Measurements from ENCODE around the gene RMP24.

Gene RMP24

GRCh38 chr18:36025025-36025424, 52.5 kb downstream of the RMP24 start:
- no peak overlapping the region for H3K27ac ChIP-seq (ENCODE audit: low read length)

GRCh38 chr18:36028859-36029258, 56.4 kb downstream of the RMP24 start:
- Histone ChIP-seq H3K36me3 (replicated peaks; ENCODE audit: insufficient read depth, low read length) (peaks cover 8% of the 10 kb centered on the region; the same call in 1 of the 2 replicates), H3K9me2 (replicated peaks; ENCODE audit: insufficient read depth, low read length) (no peaks in the 10 kb centered on the region), H3K27ac (ENCODE audit: low read length) (no peak overlapping the region), H3K9me3 (replicated peaks; ENCODE audit: insufficient read depth, low read length) (no peaks in the 10 kb centered on the region), H3F3A (ENCODE audit: insufficient read depth, low read length) (no peaks in the 10 kb centered on the region), H3K4me2 (ENCODE audit: low read depth, low read length) (no peak overlapping the region), H3K9ac (ENCODE audit: low read length) (no peak overlapping the region), H2AFZ (ENCODE audit: low read length) (no peak overlapping the region), H3K4me3 (ENCODE audit: low read length) (no peak overlapping the region), H3K27me3 (replicated peaks; ENCODE audit: insufficient read depth, low read length) (no peaks in the 10 kb centered on the region), H4K20me1 (ENCODE audit: insufficient read depth, low read length) (no peaks in the 10 kb centered on the region), H3K4me1 (ENCODE audit: low read length) (no peaks in the 10 kb centered on the region), H3K79me2 (ENCODE audit: low read length) (peaks cover 21% of the 10 kb centered on the region)
- no peak for TF ChIP-seq EZH2phosphoT487 (IDR thresholded peaks at IDR 0.05; ENCODE audit: low read length)
- no peak for TF ChIP-seq EZH2 (optimal IDR thresholded peaks at IDR 0.05; ENCODE audit: low read depth, low read length)
- TF ChIP-seq, protein P1, sequence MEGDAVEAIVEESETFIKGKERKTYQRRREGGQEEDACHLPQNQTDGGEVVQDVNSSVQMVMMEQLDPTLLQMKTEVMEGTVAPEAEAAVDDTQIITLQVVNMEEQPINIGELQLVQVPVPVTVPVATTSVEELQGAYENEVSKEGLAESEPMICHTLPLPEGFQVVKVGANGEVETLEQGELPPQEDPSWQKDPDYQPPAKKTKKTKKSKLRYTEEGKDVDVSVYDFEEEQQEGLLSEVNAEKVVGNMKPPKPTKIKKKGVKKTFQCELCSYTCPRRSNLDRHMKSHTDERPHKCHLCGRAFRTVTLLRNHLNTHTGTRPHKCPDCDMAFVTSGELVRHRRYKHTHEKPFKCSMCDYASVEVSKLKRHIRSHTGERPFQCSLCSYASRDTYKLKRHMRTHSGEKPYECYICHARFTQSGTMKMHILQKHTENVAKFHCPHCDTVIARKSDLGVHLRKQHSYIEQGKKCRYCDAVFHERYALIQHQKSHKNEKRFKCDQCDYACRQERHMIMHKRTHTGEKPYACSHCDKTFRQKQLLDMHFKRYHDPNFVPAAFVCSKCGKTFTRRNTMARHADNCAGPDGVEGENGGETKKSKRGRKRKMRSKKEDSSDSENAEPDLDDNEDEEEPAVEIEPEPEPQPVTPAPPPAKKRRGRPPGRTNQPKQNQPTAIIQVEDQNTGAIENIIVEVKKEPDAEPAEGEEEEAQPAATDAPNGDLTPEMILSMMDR (IDR thresholded peaks at IDR 0.05; ENCODE audit: low read length): no peak
- no peak for DNase-seq

More at GRCh38 chr18:36025025-36025424, 52.5 kb downstream of the RMP24 start:
- no peak for DNase-seq
- Histone ChIP-seq H3K9ac (ENCODE audit: low read length) (no peak overlapping the region), H3K4me3 (ENCODE audit: low read length) (no peak overlapping the region), H3K9me3 (replicated peaks; ENCODE audit: insufficient read depth, low read length) (no peaks in the 10 kb centered on the region), H3K79me2 (ENCODE audit: low read length) (no peaks in the 10 kb centered on the region), H2AFZ (ENCODE audit: low read length) (no peak overlapping the region), H3F3A (ENCODE audit: insufficient read depth, low read length) (no peaks in the 10 kb centered on the region), H3K27me3 (replicated peaks; ENCODE audit: insufficient read depth, low read length) (no peaks in the 10 kb centered on the region), H3K36me3 (replicated peaks; ENCODE audit: insufficient read depth, low read length) (peaks cover 8% of the 10 kb centered on the region; the same call in 1 of the 2 replicates), H4K20me1 (ENCODE audit: insufficient read depth, low read length) (no peaks in the 10 kb centered on the region), H3K4me1 (ENCODE audit: low read length) (no peaks in the 10 kb centered on the region), H3K4me2 (ENCODE audit: low read depth, low read length) (no peak overlapping the region), H3K9me2 (replicated peaks; ENCODE audit: insufficient read depth, low read length) (no peaks in the 10 kb centered on the region)
- TF ChIP-seq EZH2phosphoT487 (IDR thresholded peaks at IDR 0.05; ENCODE audit: low read length) (no peak), EZH2 (optimal IDR thresholded peaks at IDR 0.05; ENCODE audit: low read depth, low read length) (no peak)
- TF ChIP-seq, protein P1 (IDR thresholded peaks at IDR 0.05; ENCODE audit: low read length): no peak
